K562 (cell line): ENCODE data around the gene GNAL.

Source experiments
- CTCF ChIP-seq, 3 experiments: IDR thresholded peaks in 2 of 3; conservative IDR thresholded peaks in 1 of 3; 2 replicates each; pipeline ENCODE4 v1.5.1; 2011 to 2012; ENCODE audit warnings: low read length in 3 of 3, mild to moderate bottlenecking in 3 of 3, control low read depth in 2 of 3, improper control_type of control experiment in 1 of 3, inconsistent platforms in 1 of 3, low read depth in 1 of 3, mixed read lengths in 1 of 3, moderate library complexity in 1 of 3; ENCODE audit not compliant: insufficient read depth in 2 of 3
- EZH2 ChIP-seq: IDR thresholded peaks from 2 replicates; pipeline ENCODE4 v1.6.1; 2012; ENCODE audit warnings: low read depth, mild to moderate bottlenecking, inconsistent platforms, low read length, borderline replicate concordance
- FOXK2 ChIP-seq, 2 experiments: fragments of 450-650 bp; IDR thresholded peaks in 1 of 2; conservative IDR thresholded peaks in 1 of 2; 2 replicates each; pipeline ENCODE4 v1.6.1; 2016; ENCODE audit warnings: low read depth in 2 of 2, mild to moderate bottlenecking in 1 of 2
- HNRNPL ChIP-seq: fragments of 200-400 bp; formaldehyde crosslinking; IDR thresholded peaks from 2 replicates; pipeline ENCODE4 v1.6.1; 2017; ENCODE audit warnings: low read depth, mild to moderate bottlenecking, low read length
- MCM5 ChIP-seq: fragments of 450-650 bp; IDR thresholded peaks from 2 replicates; pipeline ENCODE4 v1.6.1; 2016; ENCODE audit warnings: low read depth
- MLX ChIP-seq, 2 experiments: fragments of 450-650 bp in 1 of 2; sonication (generic) in 1 of 2; formaldehyde crosslinking; conservative IDR thresholded peaks; 2 replicates each; pipeline versions ENCODE4 v1.4.0 to v1.8.1; 2020 to 2022; ENCODE audit warnings: mild to moderate bottlenecking in 1 of 2, missing genetic modification reagents in 1 of 2

GRCh38 chr18:11834772-11835171 is 145.7 kb downstream of the GNAL start:
- no peak for TF ChIP-seq CTCF (IDR thresholded peaks at IDR 0.05 in 2 of 3, conservative IDR thresholded peaks at IDR 0.05 in 1 of 3; ENCODE audit: insufficient read depth in 2 of 3, low read depth in 1 of 3, low read length in 3 of 3)
- no peak for TF ChIP-seq FOXK2 (conservative IDR thresholded peaks at IDR 0.05 in 1 of 2, IDR thresholded peaks at IDR 0.05 in 1 of 2; ENCODE audit: low read depth in 2 of 2)
- TF ChIP-seq MCM5, result no peak
- no peak for TF ChIP-seq EZH2
- TF ChIP-seq HNRNPL, result no peak
- TF ChIP-seq MLX (CRISPR knock-in tag; conservative IDR thresholded peaks at IDR 0.05), result no peak
